CD14-positive monocyte (primary cell): Measurements from ENCODE around the gene FIGN. TPM values are rescaled to one million over a fixed set of nuclear protein-coding genes. Genes with fewer than 3 reads are reported as not detected.

Experiments
- DNase-seq, 3 donors: peaks; one replicate each; pipeline ENCODE4 v3.0.0-alpha.2; 2011 to 2022
- H2AFZ ChIP-seq: 2 replicates; pipeline ENCODE4 v1.6.0; 2012; ENCODE audit warnings: mild to moderate bottlenecking, low read depth, low read length, inconsistent platforms; ENCODE audit not compliant: insufficient read depth, poor library complexity, severe bottlenecking
- H3K27ac ChIP-seq, 2 donors: 1 replicate in 1 of 2; 2 replicates in 1 of 2; pipeline ENCODE4 v1.5.1; 2012 to 2013; ENCODE audit warnings: low read length in 2 of 2, control low read depth in 1 of 2, inconsistent platforms in 1 of 2, low read depth in 1 of 2, mild to moderate bottlenecking in 1 of 2
- H3K27me3 ChIP-seq, 2 donors: one replicate each; pipeline versions ENCODE4 v1.6.0 to v1.6.1; 2011 to 2013; ENCODE audit warnings: low read length in 2 of 2; ENCODE audit not compliant: control insufficient read depth in 2 of 2, insufficient read depth in 2 of 2
- H3K36me3 ChIP-seq, 2 donors: replicated peaks in 1 of 2; 1 replicate in 1 of 2; 2 replicates in 1 of 2; pipeline versions ENCODE4 v1.5.1 to v1.6.1; 2012 to 2013; ENCODE audit warnings: low read length in 2 of 2, control low read depth in 1 of 2, inconsistent platforms in 1 of 2, mild to moderate bottlenecking in 1 of 2; ENCODE audit not compliant: insufficient read depth in 2 of 2, control insufficient read depth in 1 of 2
- H3K4me1 ChIP-seq, 2 donors: 1 replicate in 1 of 2; 2 replicates in 1 of 2; pipeline versions ENCODE4 v1.5.1 to v1.6.1; 2012 to 2013; ENCODE audit warnings: low read length in 2 of 2, control low read depth in 1 of 2, inconsistent platforms in 1 of 2, mild to moderate bottlenecking in 1 of 2, moderate library complexity in 1 of 2; ENCODE audit not compliant: insufficient read depth in 2 of 2, control insufficient read depth in 1 of 2
- H3K4me2 ChIP-seq: replicated peaks from 2 replicates; pipeline ENCODE3; 2012; ENCODE audit warnings: low read length, moderate library complexity, mild to moderate bottlenecking; ENCODE audit not compliant: poor library complexity, severe bottlenecking; ENCODE audit errors: extremely low read depth
- H3K4me3 ChIP-seq, 3 experiments: fragments of 200-600 bp in 1 of 3; sonication (generic) in 1 of 3; replicated peaks in 1 of 3; 1 replicate in 2 of 3; 2 replicates in 1 of 3; pipeline ENCODE4 v1.5.1; 2011 to 2013; ENCODE audit warnings: low read length in 3 of 3, mild to moderate bottlenecking in 3 of 3, control low read depth in 2 of 3, low read depth in 2 of 3, inconsistent platforms in 1 of 3, moderate library complexity in 1 of 3
- H3K79me2 ChIP-seq: 2 replicates; pipeline ENCODE4 v1.6.0; 2012; ENCODE audit warnings: mild to moderate bottlenecking, control low read depth, inconsistent platforms, low read length, moderate library complexity; ENCODE audit not compliant: insufficient read depth
- H3K9ac ChIP-seq: 2 replicates; pipeline ENCODE4 v1.6.0; 2017; ENCODE audit warnings: low read length, mild to moderate bottlenecking; ENCODE audit not compliant: insufficient read depth, poor library complexity, severe bottlenecking
- H3K9me3 ChIP-seq, 2 donors: replicated peaks in 1 of 2; 1 replicate in 1 of 2; 2 replicates in 1 of 2; pipeline versions ENCODE4 v1.5.1 to v1.6.1; 2012 to 2013; ENCODE audit warnings: low read length in 2 of 2, control low read depth in 1 of 2; ENCODE audit not compliant: control insufficient read depth in 1 of 2, insufficient read depth in 1 of 2
- H4K20me1 ChIP-seq: 2 replicates; pipeline ENCODE4 v1.6.0; 2012; ENCODE audit warnings: mild to moderate bottlenecking, low read length, control low read depth, moderate library complexity; ENCODE audit not compliant: insufficient read depth
- H3K27ac Mint-ChIP-seq, 7 donors: one replicate each; pipeline ENCODE4 v1.8.0; 2020; ENCODE audit warnings: mild to moderate bottlenecking in 7 of 7, mixed read lengths in 7 of 7, moderate library complexity in 6 of 7, inconsistent platforms in 2 of 7
- H3K27me3 Mint-ChIP-seq, 3 donors: one replicate each; pipeline ENCODE4 v1.8.0; 2021 to 2022; ENCODE audit warnings: low read depth in 3 of 3, mild to moderate bottlenecking in 3 of 3, mixed read lengths in 3 of 3, moderate library complexity in 3 of 3, inconsistent platforms in 1 of 3
- H3K36me3 Mint-ChIP-seq, 2 donors: one replicate each; pipeline ENCODE4 v1.8.0; 2020; ENCODE audit warnings: mixed read lengths in 2 of 2, inconsistent platforms in 1 of 2, mild to moderate bottlenecking in 1 of 2
- H3K4me1 Mint-ChIP-seq: one replicate; pipeline ENCODE4 v1.8.0; 2020; ENCODE audit warnings: mild to moderate bottlenecking, mixed read lengths
- H3K4me3 Mint-ChIP-seq, 2 donors: one replicate each; pipeline ENCODE4 v1.8.0; 2020; ENCODE audit warnings: mild to moderate bottlenecking in 2 of 2, mixed read lengths in 2 of 2, moderate library complexity in 1 of 2
- H3K9me3 Mint-ChIP-seq, 7 donors: one replicate each; pipeline ENCODE4 v1.8.0; 2020 to 2022; ENCODE audit warnings: mixed read lengths in 7 of 7, mild to moderate bottlenecking in 6 of 7, moderate library complexity in 6 of 7, inconsistent platforms in 2 of 7
- WGBS: methylation state at CpG from one replicate; pipeline ENCODE4 v1.1.5; 2013; ENCODE audit warnings: missing lambda C conversion rate; ENCODE audit not compliant: insufficient coverage; 5-methylcytosine and 5-hydroxymethylcytosine counted together
- intact Hi-C, 2 donors: fragments of 100-400 bp; cut with micrococcal nuclease; formaldehyde crosslinking; loops; one replicate each; pipeline versions ENCODE4 v1.15.0 to v1.15.1; 2023
- polyA plus RNA-seq, 3 donors: library from polyadenylated mRNA; depleted of rRNA in 1 of 3; unstranded in 2 of 3; stranded (reverse) in 1 of 3; fragments of 300-500 nt in 2 of 3; fragments of >200 nt in 1 of 3; fragmentation: Illumina TruSeq in 2 of 3; gene quantifications; 1 replicate in 2 of 3; 2 replicates in 1 of 3; pipeline ENCODE4 v1.2.3, GENCODE V29; 2012 to 2021
- TF ChIP-seq, protein P1 (sequence below): fragments of 200-600 bp; IDR thresholded peaks from one replicate; pipeline ENCODE4 v1.8.0; 2022; ENCODE audit warnings: antibody characterized with exemption, mild to moderate bottlenecking

Gene FIGN
- polyA plus RNA-seq, 3 donors = not detected

DNA sequence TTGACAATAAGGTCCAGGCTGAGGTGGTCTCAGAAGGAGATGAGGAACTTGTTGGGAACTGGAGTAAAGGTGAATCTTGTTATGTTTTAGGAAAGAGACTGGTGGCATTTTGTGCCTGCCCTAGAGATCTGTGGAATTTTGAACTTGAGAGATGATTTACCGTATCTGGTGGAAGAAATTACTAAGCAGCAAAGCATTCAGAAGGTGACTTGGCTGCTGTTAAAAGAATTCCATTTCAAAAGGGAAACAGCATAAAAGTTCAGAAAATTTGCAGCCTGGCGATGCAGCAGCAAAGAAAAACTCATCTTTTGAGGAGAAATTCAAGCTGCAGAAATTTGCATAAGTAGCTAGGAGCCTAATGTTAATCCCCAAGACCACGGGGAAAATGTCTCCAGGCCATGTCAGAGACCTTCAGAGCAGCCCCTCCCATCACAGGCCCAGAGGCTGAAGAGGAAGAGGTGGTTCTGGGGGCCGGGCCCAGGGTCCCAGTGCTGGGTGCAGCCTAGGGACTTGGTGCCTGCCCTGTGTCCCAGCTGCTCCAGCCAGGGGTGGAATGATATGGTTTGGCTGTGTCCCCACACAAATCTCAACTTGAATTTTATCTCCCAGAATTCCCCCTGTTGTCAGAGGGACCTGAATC lies 73.5 kb downstream of the FIGN start:
- Mint-ChIP-seq H3K4me1 (no peaks in the 10 kb centered on the region), H3K4me3 (no peak overlapping the region), H3K9me3 (peaks cover 0 to 17% (median 7%) of the 10 kb centered on the region in 7 donors), H3K36me3 (no peaks in the 10 kb centered on the region), H3K27ac (no peak overlapping the region), H3K27me3 (peaks cover 0 to 2% (median 0%) of the 10 kb centered on the region in 3 donors)
- H4K20me1 ChIP-seq = no peaks in the 10 kb centered on the region
- no peaks in the 10 kb centered on the region for H3K27me3 ChIP-seq
- no peak overlapping the region for H2AFZ ChIP-seq
- peaks cover 4 to 8% of the 10 kb centered on the region in 2 donors for H3K9me3 ChIP-seq
- H3K36me3 ChIP-seq = no peaks in the 10 kb centered on the region
- H3K4me1 ChIP-seq = no peaks in the 10 kb centered on the region
- H3K27ac ChIP-seq = no peak overlapping the region
- H3K4me3 ChIP-seq = no peak overlapping the region
- WGBS = 79% methylated on average over 3 of the region's 4 CpGs
- TF ChIP-seq, protein P1, sequence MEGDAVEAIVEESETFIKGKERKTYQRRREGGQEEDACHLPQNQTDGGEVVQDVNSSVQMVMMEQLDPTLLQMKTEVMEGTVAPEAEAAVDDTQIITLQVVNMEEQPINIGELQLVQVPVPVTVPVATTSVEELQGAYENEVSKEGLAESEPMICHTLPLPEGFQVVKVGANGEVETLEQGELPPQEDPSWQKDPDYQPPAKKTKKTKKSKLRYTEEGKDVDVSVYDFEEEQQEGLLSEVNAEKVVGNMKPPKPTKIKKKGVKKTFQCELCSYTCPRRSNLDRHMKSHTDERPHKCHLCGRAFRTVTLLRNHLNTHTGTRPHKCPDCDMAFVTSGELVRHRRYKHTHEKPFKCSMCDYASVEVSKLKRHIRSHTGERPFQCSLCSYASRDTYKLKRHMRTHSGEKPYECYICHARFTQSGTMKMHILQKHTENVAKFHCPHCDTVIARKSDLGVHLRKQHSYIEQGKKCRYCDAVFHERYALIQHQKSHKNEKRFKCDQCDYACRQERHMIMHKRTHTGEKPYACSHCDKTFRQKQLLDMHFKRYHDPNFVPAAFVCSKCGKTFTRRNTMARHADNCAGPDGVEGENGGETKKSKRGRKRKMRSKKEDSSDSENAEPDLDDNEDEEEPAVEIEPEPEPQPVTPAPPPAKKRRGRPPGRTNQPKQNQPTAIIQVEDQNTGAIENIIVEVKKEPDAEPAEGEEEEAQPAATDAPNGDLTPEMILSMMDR = no peak
- no peaks in the 10 kb centered on the region for H3K79me2 ChIP-seq
- intact Hi-C loops = no loop called here
- DNase-seq = no peak
- H3K4me2 ChIP-seq = no peak overlapping the region
- no peak overlapping the region for H3K9ac ChIP-seq

DNA sequence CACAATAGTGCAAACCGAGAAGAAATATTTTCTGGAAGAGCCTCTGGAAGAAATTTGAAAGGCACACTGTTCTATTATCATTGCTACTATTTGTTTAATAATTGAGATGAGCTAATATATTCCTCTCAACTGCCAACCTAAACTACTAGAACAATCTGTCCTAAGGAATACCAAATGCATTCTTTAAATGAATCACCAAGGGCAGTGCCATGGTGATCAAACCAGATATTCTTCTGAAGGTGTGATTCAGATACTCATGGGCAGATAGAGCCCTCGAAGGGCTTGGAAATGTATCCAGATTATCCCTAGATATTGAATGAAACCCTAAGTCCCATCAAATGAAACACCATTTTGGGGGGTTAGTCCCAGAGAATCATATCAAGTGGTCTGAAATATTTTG lies 76.6 kb downstream of the FIGN start:
- no peak overlapping the region for H3K4me3 Mint-ChIP-seq
- no peaks in the 10 kb centered on the region for H3K4me1 Mint-ChIP-seq
- no peaks in the 10 kb centered on the region for H3K36me3 Mint-ChIP-seq
- no peak overlapping the region for H3K27ac ChIP-seq
- H3K9me3 Mint-ChIP-seq = peaks cover 0 to 17% (median 7%) of the 10 kb centered on the region in 7 donors
- TF ChIP-seq, protein P1 = no peak
- no peak overlapping the region for H2AFZ ChIP-seq
- H3K36me3 ChIP-seq = no peaks in the 10 kb centered on the region
- no peaks in the 10 kb centered on the region for H3K4me1 ChIP-seq
- no peak overlapping the region for H3K4me3 ChIP-seq
- intact Hi-C loops = no loop called here
- peaks cover 0 to 2% (median 0%) of the 10 kb centered on the region in 3 donors for H3K27me3 Mint-ChIP-seq
- no peak overlapping the region for H3K4me2 ChIP-seq
- no peaks in the 10 kb centered on the region for H3K27me3 ChIP-seq
- H3K9ac ChIP-seq = no peak overlapping the region
- H3K9me3 ChIP-seq = peaks cover 4 to 8% of the 10 kb centered on the region in 2 donors
- H4K20me1 ChIP-seq = no peaks in the 10 kb centered on the region
- H3K27ac Mint-ChIP-seq = no peak overlapping the region
- WGBS = no CpG with 5 or more reads among the region's 2 CpGs
- DNase-seq = no peak
- H3K79me2 ChIP-seq = no peaks in the 10 kb centered on the region
